ENCODE data around the gene C1RL.

GRCh38 chr12:7136071-7136470, 27.1 kb upstream of the C1RL start:
- no peak for TF ChIP-seq CTCF (IDR thresholded peaks at IDR 0.05)
- TF ChIP-seq POLR2A (IDR thresholded peaks at IDR 0.05): no peak

Measured in thyroid gland (tissue), 4 donors.